Measurements from ENCODE around the gene INTS4.

Gene INTS4

DNA sequence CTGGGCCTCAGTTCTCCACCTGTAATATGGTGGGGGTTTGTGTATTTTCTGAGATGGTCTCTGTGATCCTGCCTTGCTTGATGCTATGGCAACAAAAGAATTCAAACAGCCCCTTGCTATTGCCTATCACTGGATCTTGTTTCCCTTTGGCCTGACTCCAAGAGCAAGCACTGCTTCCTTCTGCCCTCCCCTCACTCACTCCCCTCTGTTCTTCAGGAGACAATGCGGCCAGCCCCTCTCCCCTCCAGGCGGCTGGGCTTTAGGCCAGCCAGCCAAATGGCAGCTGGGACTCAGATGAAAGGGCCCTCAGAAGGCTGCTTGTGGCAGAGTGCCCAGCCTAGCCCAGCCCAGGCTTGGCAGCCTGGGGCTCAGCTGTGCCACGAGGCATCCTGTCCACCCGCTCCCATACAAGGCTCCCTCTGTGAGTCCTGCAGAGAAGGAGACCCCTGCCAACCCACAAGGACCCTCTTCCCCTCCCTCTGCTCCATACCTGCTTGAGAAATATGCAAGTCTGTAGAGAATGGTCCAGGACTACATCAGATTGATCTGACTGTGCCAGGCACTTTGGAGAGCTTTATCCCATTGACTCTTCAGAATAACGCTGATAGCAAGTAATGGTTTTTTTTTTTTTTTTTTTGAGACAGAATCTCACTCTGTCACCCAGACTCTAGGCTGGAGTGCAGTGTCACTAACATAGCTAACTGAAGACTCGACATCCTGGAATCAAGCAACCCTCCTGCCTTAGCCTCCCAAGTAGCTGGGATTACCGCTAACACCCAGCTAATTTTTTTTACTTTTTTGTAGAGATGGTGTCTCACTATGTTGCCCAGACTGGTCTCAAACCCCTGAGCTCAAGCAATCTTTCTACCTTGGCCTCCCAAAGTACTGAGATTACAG lies 36.2 kb upstream of the INTS4 start:
- TF ChIP-seq, protein P1, sequence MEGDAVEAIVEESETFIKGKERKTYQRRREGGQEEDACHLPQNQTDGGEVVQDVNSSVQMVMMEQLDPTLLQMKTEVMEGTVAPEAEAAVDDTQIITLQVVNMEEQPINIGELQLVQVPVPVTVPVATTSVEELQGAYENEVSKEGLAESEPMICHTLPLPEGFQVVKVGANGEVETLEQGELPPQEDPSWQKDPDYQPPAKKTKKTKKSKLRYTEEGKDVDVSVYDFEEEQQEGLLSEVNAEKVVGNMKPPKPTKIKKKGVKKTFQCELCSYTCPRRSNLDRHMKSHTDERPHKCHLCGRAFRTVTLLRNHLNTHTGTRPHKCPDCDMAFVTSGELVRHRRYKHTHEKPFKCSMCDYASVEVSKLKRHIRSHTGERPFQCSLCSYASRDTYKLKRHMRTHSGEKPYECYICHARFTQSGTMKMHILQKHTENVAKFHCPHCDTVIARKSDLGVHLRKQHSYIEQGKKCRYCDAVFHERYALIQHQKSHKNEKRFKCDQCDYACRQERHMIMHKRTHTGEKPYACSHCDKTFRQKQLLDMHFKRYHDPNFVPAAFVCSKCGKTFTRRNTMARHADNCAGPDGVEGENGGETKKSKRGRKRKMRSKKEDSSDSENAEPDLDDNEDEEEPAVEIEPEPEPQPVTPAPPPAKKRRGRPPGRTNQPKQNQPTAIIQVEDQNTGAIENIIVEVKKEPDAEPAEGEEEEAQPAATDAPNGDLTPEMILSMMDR (IDR thresholded peaks at IDR 0.05): no peak

DNA sequence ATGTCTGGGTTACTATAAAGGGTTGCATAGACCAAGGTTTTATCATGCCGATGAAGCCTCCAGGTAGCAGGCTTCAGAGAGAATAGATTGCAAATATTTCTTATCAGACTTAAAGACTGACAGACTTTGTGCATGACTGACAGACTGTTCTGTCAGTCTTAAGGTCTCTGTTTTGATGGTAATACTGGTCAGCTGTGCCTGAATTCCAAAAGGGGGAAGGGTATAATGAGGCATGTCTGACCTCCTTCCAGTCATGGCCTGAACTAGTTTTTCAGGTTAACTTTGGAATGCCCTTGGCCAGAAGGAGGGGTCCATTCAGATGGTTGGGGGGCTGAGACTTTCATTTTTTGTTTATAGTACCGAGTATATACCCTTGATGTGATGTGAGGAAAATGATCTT lies 33.3 kb upstream of the INTS4 start:
- TF ChIP-seq, protein P1 (IDR thresholded peaks at IDR 0.05): no peak

DNA sequence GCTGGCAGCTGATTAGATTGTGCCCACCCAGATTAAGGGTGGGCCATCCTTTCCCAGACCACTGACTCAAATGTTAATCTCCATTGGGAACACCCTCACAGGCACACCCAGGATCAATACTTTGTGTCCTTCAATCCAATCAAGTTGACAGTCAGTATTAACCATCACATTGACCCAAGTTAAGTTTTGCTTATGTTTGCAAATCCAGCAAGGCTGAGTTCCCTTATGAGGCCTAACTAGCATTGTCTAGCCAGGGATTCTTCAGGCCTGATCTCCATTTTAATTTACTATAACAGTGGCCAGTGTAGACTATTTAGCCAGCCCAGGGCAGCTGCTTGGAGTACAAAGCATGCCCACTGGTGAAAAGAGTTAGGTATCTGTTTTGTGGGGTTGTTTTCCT lies 30.9 kb upstream of the INTS4 start:
- TF ChIP-seq, protein P1 (IDR thresholded peaks at IDR 0.05): no peak

DNA sequence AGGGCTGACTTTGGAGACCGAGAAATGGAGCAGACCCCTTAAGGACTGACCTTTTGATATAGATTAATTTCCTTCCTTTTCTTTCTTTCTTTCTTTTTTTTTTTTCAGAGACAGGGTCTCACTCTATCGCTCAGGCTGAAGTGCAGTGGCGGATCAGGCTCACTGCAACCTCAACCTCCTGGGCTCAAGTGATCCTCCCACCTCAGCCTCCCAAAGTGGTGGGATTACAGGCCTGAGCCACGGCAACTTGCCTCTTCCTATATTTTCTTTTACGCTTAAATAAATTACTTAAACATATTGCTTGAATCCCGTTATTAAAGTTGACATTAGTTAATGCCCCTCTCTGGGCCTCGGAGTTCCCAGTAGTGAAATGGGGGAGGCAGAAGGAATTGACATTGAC lies 29.0 kb upstream of the INTS4 start:
- TF ChIP-seq, protein P1 (IDR thresholded peaks at IDR 0.05): no peak

DNA sequence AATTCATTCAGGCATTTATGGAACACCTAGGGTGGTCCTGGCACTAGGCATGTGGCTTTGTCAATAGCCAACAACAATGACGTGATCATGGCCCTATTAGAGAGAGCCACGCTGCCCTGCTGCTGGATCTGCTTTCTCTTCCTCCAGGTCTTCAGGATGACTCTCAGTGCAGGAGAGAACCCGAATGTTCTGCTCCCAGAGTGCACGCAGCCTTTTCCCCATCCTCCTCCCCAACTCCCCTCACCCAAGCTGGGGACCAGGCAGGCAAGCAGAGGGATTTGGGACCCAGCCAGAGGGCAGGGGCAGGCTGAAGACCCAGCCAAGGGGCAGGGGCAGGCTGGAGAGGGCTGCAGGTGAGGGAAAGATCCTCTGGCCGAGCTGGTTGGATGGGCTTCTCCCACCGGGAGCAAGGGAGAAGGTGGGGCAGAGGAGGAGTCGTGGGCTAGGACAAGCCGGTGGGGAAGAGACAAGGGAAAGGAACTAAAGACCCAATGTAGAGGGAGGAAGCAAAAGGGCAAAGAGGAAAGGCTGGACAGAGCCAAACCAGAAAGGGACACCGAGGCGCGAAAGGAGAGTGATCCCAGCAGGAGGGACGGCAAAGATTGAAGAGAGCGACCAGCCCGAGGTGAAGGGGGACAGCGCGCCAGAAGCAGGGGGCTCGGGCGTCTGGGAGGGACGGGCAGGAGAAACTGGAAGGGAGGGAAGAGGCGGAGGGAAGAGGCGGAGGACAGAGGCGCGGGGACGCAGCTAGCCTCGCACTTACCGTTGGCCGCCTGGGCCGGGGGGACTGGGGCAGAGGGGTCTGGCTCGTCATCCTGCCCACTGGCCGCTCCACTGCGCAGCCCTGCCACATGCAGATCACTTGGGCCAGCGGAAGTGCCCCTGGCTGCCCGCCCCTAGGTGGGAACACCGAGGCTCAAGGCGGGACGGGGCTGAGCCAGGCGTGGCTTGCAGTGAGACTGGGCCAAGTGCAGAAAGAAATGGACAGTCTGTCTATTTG lies 28.2 kb upstream of the INTS4 start, which contains the start of gene KCTD14:
Gene KCTD14, minus strand, starts transcription at position 880 of the 1,000 bp plus-strand sequence. Its CDS starts 27 bp downstream, at position 853.
- TF ChIP-seq, protein P1 (IDR thresholded peaks at IDR 0.05): no peak

DNA sequence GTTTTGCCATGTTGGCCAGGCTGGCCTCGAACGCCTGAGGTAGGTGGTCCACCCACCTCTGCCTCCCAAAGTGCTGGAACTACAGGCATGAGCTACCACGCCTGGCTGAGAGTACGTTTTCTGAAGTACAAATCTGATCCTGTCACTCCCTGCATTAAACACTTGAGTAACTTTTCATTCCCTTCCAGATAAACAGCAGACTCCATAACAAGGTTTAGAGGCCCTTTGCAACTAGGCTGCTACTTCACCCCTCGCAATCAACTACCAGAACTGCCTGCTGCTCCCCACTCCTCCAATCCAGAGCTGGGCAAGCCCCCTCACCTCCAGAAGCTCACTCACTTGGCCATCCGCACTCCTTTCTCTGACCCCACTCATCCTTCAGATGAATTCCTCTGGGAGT lies 27.1 kb upstream of the INTS4 start:
- TF ChIP-seq, protein P1 (IDR thresholded peaks at IDR 0.05): no peak

DNA sequence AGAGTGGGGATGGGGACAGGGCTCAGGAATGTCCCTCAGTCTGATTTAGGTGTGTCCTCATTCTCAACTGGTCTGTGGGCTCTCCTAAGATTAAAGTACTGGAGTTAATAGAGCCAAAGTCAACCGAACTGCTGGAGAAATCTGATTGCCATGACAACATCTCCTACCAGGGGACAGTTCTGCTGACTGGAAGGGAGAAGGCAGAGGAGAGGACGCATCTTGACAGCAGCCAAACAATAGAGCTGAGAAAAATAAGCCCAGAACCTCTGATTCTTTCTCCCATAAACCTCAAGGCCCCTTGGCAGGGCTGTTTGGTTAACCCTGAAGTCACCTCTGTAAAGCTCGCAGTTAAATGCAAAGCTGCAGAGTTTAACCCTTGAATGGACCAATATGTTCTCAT lies 25.8 kb upstream of the INTS4 start:
- TF ChIP-seq, protein P1 (IDR thresholded peaks at IDR 0.05): no peak
